Keratinocyte (primary cell): ENCODE data around the gene TET2.

Experiments
- CTCF ChIP-seq, 3 experiments: IDR thresholded peaks in 1 of 3; conservative IDR thresholded peaks in 1 of 3; optimal IDR thresholded peaks in 1 of 3; 2 replicates in 2 of 3; 3 replicates in 1 of 3; pipeline versions ENCODE3 to v1.5.1; 2011; ENCODE audit warnings: low read length in 3 of 3, mild to moderate bottlenecking in 3 of 3, moderate library complexity in 2 of 3, control low read depth in 1 of 3, inconsistent platforms in 1 of 3; ENCODE audit not compliant: insufficient read depth in 2 of 3; ENCODE audit errors: extremely low read depth in 1 of 3
- EZH2 ChIP-seq: IDR thresholded peaks from one replicate; pipeline ENCODE4 v1.6.1; 2012; ENCODE audit warnings: inconsistent platforms, mild to moderate bottlenecking, low read length, moderate library complexity

- TF ChIP-seq CTCF (optimal IDR thresholded peaks at IDR 0.05 in 1 of 3, IDR thresholded peaks at IDR 0.05 in 1 of 3, conservative IDR thresholded peaks at IDR 0.05 in 1 of 3; ENCODE audit: extremely low read depth in 1 of 3, insufficient read depth in 2 of 3, low read length in 3 of 3) (no peak), EZH2 (no peak)
Measured at GRCh38 chr4:105149771-105150170, 3.1 kb downstream of the TET2 start.
